MM.1S (cell line): Measurements from ENCODE around the gene DNAJB9.

ENCODE experiments used
- DNase-seq: peaks from one replicate; pipeline ENCODE4 v3.0.0-alpha.2; 2015
- H2AFZ ChIP-seq: fragments of 300-600 bp; sonication (generic); 2 replicates; pipeline ENCODE4 v1.6.0; 2016; ENCODE audit warnings: antibody characterized with exemption, low read length
- H3F3A ChIP-seq: fragments of 300-600 bp; sonication (generic); 2 replicates; pipeline ENCODE4 v1.6.1; 2016; ENCODE audit warnings: mild to moderate bottlenecking, antibody characterized with exemption, low read length, moderate library complexity, mixed read lengths; ENCODE audit not compliant: insufficient read depth
- H3K27ac ChIP-seq: fragments of 300-600 bp; sonication (generic); 2 replicates; pipeline ENCODE4 v1.5.1; 2016; ENCODE audit warnings: mild to moderate bottlenecking, low read length
- H3K27me3 ChIP-seq: fragments of 300-600 bp; sonication (generic); replicated peaks from 2 replicates; pipeline ENCODE4 v1.6.0; 2016; ENCODE audit warnings: low read length; ENCODE audit not compliant: insufficient read depth
- H3K36me3 ChIP-seq: fragments of 300-600 bp; sonication (generic); replicated peaks from 2 replicates; pipeline ENCODE4 v1.6.1; 2016; ENCODE audit warnings: mild to moderate bottlenecking, low read length, mixed read lengths; ENCODE audit not compliant: insufficient read depth
- H3K4me1 ChIP-seq: fragments of 300-600 bp; sonication (generic); 2 replicates; pipeline ENCODE4 v1.6.1; 2016; ENCODE audit warnings: low read length, mixed read lengths
- H3K4me2 ChIP-seq: fragments of 300-600 bp; sonication (generic); 2 replicates; pipeline ENCODE4 v1.6.0; 2016; ENCODE audit warnings: low read depth, low read length
- H3K4me3 ChIP-seq: fragments of 300-600 bp; sonication (generic); 2 replicates; pipeline ENCODE4 v1.5.1; 2016; ENCODE audit warnings: low read length, mixed read lengths
- H3K79me2 ChIP-seq: fragments of 300-600 bp; sonication (generic); 2 replicates; pipeline ENCODE4 v1.6.1; 2016; ENCODE audit warnings: mixed run types, low read length, mixed read lengths
- H3K9ac ChIP-seq: fragments of 300-600 bp; sonication (generic); 2 replicates; pipeline ENCODE4 v1.6.1; 2016; ENCODE audit warnings: low read length, mixed read lengths
- H3K9me2 ChIP-seq: fragments of 300-600 bp; sonication (generic); replicated peaks from 2 replicates; pipeline ENCODE4 v1.6.1; 2016; ENCODE audit warnings: mild to moderate bottlenecking, low read length, mixed read lengths; ENCODE audit not compliant: insufficient read depth
- H3K9me3 ChIP-seq: fragments of 300-600 bp; sonication (generic); replicated peaks from 2 replicates; pipeline ENCODE4 v1.6.1; 2016; ENCODE audit warnings: mild to moderate bottlenecking, low read length, mixed read lengths; ENCODE audit not compliant: insufficient read depth
- H4K20me1 ChIP-seq: fragments of 300-600 bp; sonication (generic); 2 replicates; pipeline ENCODE4 v1.6.1; 2016; ENCODE audit warnings: mild to moderate bottlenecking, low read length, moderate library complexity, mixed read lengths; ENCODE audit not compliant: insufficient read depth
- CTCF ChIP-seq: fragments of 300-600 bp; sonication (generic); IDR thresholded peaks from 2 replicates; pipeline ENCODE4 v1.5.1; 2016; ENCODE audit warnings: antibody characterized with exemption, low read length, mixed read lengths
- EZH2 ChIP-seq: fragments of 300-600 bp; sonication (generic); optimal IDR thresholded peaks from 2 replicates; pipeline ENCODE3; 2017; ENCODE audit warnings: low read depth, mild to moderate bottlenecking, antibody characterized with exemption, low read length, mixed read lengths
- EZH2phosphoT487 ChIP-seq: fragments of 300-600 bp; sonication (generic); IDR thresholded peaks from 2 replicates; pipeline ENCODE4 v1.6.1; 2018; ENCODE audit warnings: antibody characterized with exemption, low read length

Gene DNAJB9

GRCh38 chr7:108600399-108600798 lies 30.7 kb downstream of the DNAJB9 start:
- Histone ChIP-seq H3F3A (no peaks in the 10 kb centered on the region), H3K9ac (no peak overlapping the region), H3K9me3 (no peaks in the 10 kb centered on the region), H3K9me2 (no peaks in the 10 kb centered on the region), H3K36me3 (no peaks in the 10 kb centered on the region), H3K27ac (no peak overlapping the region), H3K27me3 (no peaks in the 10 kb centered on the region), H3K4me2 (no peak overlapping the region), H3K4me1 (no peaks in the 10 kb centered on the region), H3K4me3 (no peak overlapping the region), H4K20me1 (no peaks in the 10 kb centered on the region), H3K79me2 (no peaks in the 10 kb centered on the region), H2AFZ (no peak overlapping the region)
- TF ChIP-seq EZH2phosphoT487, result no peak
- DNase-seq, result no peak

GRCh38 chr7:108603656-108604306 lies 34.1 kb downstream of the DNAJB9 start:
- Histone ChIP-seq H4K20me1 (no peaks in the 10 kb centered on the region), H3K9me2 (no peaks in the 10 kb centered on the region), H3K27me3 (no peaks in the 10 kb centered on the region), H3K4me2 (no peak overlapping the region), H3K4me1 (no peaks in the 10 kb centered on the region), H3K9ac (no peak overlapping the region), H3K9me3 (no peaks in the 10 kb centered on the region), H3K79me2 (no peaks in the 10 kb centered on the region), H3F3A (no peaks in the 10 kb centered on the region), H2AFZ (no peak overlapping the region), H3K27ac (no peak overlapping the region), H3K4me3 (no peak overlapping the region), H3K36me3 (no peaks in the 10 kb centered on the region)
- no peak for DNase-seq
- no peak for TF ChIP-seq EZH2
- no peak for TF ChIP-seq EZH2phosphoT487
- no peak for TF ChIP-seq CTCF

GRCh38 chr7:108604307-108605077 lies 34.8 kb downstream of the DNAJB9 start:
- Histone ChIP-seq H3K9me3 (no peaks in the 10 kb centered on the region), H3K9ac (no peak overlapping the region), H4K20me1 (no peaks in the 10 kb centered on the region), H2AFZ (no peak overlapping the region), H3K4me2 (no peak overlapping the region), H3K4me3 (no peak overlapping the region), H3K36me3 (no peaks in the 10 kb centered on the region), H3K27ac (no peak overlapping the region), H3K27me3 (no peaks in the 10 kb centered on the region), H3F3A (no peaks in the 10 kb centered on the region), H3K9me2 (no peaks in the 10 kb centered on the region), H3K79me2 (no peaks in the 10 kb centered on the region), H3K4me1 (no peaks in the 10 kb centered on the region)
- no peak for DNase-seq
- TF ChIP-seq EZH2phosphoT487 (no peak), CTCF (no peak), EZH2 (no peak)
